ENCODE results near the gene TDG.
"Not testable (repeated sequence)": the region's sequence is repeated elsewhere in the genome, so short reads cannot be mapped to it uniquely, and the experiment has no call there.

The TDG gene

GRCh38 chr12:103962493-103962892, 3.2 kb upstream of the TDG start:
- DNase-seq, result no peak

- no peak for DNase-seq
Measured at GRCh38 chr12:103964805-103965204, 867 bp upstream of the TDG start.

GRCh38 chr12:103965255-103965589, 450 bp upstream of the TDG start:
- DNase-seq, result no peak

- DNase-seq, result no peak
Measured at GRCh38 chr12:103966736-103967135, 1.1 kb downstream of the TDG start.

- no peak for DNase-seq
Measured at GRCh38 chr12:103969391-103969790, 3.7 kb downstream of the TDG start.

- DNase-seq, result no peak
Measured at GRCh38 chr12:103973909-103974308, 8.2 kb downstream of the TDG start.

GRCh38 chr12:103975368-103975767, 9.7 kb downstream of the TDG start:
- DNase-seq, result no peak

GRCh38 chr12:103978384-103978982, 12.8 kb downstream of the TDG start:
- DNase-seq, result no peak

GRCh38 chr12:103986829-103987228, 21.2 kb downstream of the TDG start:
- no peak for DNase-seq

GRCh38 chr12:103994235-103994634, 28.6 kb downstream of the TDG start:
- DNase-seq, result no peak

GRCh38 chr12:103996595-103996994, 30.9 kb downstream of the TDG start:
- DNase-seq, result no peak

- DNase-seq, result no peak
Measured at GRCh38 chr12:103997286-103997900, 31.7 kb downstream of the TDG start.

- no peak for DNase-seq
Measured at GRCh38 chr12:103998976-103999375, 33.3 kb downstream of the TDG start.

- DNase-seq, result no peak
Measured at GRCh38 chr12:104000807-104001434, 35.2 kb downstream of the TDG start.

GRCh38 chr12:104002686-104003085, 37.0 kb downstream of the TDG start:
- DNase-seq, result no peak

- no peak for DNase-seq
Measured at GRCh38 chr12:104003596-104003995, 37.9 kb downstream of the TDG start.

GRCh38 chr12:104006929-104007328, 41.3 kb downstream of the TDG start:
- no peak for DNase-seq

- no peak for DNase-seq
Measured at GRCh38 chr12:104010121-104010520, 44.4 kb downstream of the TDG start.

GRCh38 chr12:104010606-104011169, 45.0 kb downstream of the TDG start:
- DNase-seq, result no peak

- DNase-seq, result no peak
Measured at GRCh38 chr12:104011253-104011652, 45.6 kb downstream of the TDG start.

- DNase-seq, result no peak
Measured at GRCh38 chr12:104012331-104012730, 46.7 kb downstream of the TDG start.

GRCh38 chr12:104021862-104022261, 56.2 kb downstream of the TDG start:
- DNase-seq, result not testable (repeated sequence)

GRCh38 chr12:104022786-104023185, 57.1 kb downstream of the TDG start:
- no peak for DNase-seq

GRCh38 chr12:104023710-104024109, 58.0 kb downstream of the TDG start:
- DNase-seq, result no peak

All from AML-193 (cell line).